GM21619 (cell line): Measurements from ENCODE around the gene TMEM178A.

ENCODE experiments used
- ATAC-seq: cut with Tn5 transposase; IDR thresholded peaks from one replicate; pipeline ENCODE4 v1.9.1; 2021; ENCODE audit not compliant: unreplicated experiment

The TMEM178A gene

DNA sequence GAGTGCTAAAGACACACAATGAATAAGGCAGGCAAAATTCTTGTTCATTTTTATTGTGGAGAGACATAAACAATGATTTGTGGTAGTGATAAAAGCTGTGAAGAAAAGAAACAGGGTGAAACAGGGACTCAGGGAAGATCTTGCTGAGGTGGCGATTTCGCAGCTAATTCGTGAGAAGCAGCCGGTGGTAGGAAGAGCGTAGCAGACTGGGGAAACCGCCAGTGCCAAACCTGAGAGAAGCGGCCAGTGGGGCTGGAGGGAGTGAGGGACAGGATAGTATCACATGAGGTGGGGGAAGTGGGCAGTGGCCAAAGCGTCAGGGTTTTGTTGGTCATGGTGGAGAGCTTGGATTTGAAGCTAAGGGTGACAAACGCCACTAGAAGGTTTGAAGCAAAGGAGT, 42.3 kb downstream of the TMEM178A start:
- ATAC-seq: no peak

DNA sequence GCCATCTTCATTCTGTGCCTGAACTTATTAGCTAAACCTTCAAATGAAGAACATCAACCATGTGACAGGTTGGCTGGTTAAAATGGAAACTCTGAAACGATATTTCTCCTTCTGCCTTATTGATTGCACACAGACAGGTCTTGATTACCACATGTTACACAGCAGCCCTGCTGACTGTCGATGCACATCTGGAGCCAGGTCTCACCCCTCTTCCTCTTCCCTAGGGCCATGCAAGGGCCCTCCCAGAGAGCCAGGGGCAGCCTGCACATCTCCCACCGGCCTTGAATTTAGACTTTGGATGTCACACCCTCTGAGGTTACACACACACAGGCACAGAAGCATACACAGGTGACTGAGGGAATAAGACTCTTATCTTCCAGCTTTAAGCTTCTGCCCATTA, 45.1 kb downstream of the TMEM178A start:
- no peak for ATAC-seq

DNA sequence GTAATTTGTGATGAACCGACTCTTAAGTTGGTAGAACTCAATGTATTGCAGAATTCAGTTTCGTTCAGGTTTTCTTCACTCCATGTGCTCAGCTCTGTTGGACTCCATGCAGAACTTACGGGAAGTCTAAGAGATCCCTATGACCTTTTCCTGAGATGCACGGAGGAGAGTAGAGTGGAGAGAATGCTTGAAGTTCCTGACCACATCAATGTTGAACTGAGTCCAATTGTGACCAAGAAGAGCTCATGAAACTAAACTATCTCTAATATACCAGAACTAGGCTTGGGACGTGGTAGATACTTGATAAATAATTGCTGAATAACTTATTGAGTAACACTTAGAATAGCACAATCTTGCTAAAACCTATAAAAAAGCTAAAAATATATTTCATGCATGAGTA, 47.2 kb downstream of the TMEM178A start:
- no peak for ATAC-seq

DNA sequence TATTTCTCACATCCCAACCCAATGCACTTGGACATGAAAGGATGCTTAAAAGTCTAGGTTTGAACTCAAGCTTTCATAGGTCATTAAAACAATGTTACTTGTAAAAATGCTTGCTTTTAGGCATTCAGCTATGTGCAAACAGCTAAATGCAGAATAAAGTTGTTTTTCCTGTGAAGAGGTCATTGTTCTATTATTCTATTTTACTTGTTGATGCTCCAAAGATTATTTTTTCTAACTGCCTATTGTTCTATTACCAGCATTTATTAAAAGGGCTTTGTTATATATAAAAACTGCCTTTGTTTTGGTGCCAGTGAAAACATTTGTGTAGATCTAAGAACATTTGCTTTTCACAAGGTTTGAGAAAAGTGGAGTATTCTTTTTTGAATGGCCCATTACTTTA, 49.4 kb downstream of the TMEM178A start:
- ATAC-seq: no peak

DNA sequence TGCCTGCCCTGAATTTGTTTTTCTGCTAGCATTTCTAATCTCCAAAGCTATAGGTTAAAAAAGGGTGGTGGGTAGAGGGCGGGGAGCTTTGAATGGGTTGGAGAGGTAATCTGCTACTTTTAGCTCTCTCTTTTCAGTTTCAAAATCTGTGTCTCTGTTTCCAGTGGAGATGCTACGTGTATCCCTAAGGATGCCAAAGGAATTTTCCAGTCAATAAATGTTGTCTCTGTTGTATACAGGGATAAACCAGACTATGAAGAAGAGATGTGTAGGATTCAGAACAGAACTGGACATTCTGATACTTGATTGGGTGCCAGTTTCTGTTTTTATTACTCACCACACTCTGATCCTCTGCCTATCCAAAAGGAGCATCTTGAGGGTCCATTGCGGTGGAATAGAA, 50.1 kb downstream of the TMEM178A start:
- ATAC-seq: no peak

DNA sequence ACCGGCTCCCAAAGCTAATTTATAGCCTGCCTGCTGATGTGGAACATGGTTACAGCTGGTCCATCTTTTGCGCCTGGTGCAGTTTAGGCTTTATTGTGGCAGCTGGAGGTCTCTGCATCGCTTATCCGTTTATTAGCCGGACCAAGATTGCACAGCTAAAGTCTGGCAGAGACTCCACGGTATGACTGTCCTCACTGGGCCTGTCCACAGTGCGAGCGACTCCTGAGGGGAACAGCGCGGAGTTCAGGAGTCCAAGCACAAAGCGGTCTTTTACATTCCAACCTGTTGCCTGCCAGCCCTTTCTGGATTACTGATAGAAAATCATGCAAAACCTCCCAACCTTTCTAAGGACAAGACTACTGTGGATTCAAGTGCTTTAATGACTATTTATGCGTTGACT, 51.4 kb downstream of the TMEM178A start:
- no peak for ATAC-seq

DNA sequence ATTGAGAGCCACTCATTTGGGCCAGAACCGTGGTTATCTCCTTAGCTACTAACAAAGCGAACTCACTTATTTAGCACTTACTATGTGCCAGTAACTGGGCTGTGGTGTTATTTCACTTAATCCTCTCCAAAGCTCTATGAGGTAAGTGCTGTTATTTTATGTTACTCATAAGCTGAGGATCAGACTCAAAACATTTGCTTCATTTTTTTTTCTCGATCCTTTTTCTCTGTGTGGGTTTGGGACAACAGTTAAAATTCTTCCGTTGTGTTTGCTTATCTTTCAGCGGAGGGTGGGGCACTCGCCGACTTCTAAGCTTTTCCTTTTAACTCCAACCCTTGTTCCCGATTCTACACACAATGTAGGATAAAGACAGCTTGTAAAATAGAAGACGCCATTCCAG, 52.8 kb downstream of the TMEM178A start:
- no peak for ATAC-seq

DNA sequence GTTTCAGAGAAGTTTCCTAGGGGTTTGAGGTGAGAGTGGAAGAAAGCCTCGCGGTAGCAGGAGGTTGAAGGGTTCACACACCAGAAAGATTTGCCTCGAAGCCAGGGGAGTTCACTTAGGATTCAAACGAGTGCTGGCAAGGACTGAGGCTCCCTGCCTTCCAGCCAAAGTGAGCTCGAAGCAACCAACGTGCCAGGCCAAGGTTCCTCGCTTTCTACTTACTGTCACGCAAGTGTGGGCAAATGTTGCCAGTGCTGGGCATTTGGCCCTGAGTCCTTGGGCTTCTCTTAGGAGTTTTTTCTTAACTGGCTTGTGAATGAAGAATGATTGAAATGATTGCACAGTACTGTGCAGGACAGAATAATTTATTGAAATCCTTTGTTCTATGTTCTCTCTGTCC, 53.6 kb downstream of the TMEM178A start:
- ATAC-seq: no peak

DNA sequence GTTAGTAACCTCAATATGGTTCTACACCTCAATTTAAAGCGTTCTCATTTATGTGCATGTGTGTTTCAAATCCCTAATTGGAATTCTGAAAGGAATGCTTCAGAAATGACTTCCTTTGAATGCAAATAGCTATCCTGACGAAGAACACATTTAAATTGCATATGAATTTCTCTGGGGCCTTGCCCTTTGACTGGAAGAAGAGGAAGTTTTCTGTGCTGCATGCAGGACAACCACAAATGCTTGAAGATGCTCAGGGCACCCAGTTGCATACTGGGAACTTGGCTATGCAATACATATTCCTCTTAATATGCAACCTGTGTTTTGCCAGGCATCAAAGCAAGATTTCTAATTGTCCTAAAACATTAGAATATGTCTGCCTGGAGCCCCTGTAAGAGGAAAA, 55.3 kb downstream of the TMEM178A start:
- no peak for ATAC-seq

DNA sequence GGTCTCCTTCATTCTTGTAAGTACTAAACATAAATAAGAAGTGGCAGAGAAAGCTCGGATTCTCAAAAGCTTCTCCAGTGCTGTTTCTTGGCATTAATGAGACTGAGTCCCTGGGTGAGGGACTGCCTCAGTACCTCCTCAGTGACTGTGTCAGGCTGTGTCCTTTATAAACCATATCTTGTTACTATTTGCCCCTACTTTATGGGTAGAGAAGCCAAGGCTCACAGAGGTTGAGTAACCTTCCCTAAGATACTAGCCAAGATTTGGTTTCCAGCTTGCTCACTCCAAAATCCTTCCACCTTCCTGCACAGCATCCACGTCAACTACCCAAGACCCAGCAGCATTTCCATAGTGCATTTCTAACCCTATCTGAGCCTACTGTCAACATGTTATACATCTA, 57.8 kb downstream of the TMEM178A start:
- ATAC-seq: no peak

DNA sequence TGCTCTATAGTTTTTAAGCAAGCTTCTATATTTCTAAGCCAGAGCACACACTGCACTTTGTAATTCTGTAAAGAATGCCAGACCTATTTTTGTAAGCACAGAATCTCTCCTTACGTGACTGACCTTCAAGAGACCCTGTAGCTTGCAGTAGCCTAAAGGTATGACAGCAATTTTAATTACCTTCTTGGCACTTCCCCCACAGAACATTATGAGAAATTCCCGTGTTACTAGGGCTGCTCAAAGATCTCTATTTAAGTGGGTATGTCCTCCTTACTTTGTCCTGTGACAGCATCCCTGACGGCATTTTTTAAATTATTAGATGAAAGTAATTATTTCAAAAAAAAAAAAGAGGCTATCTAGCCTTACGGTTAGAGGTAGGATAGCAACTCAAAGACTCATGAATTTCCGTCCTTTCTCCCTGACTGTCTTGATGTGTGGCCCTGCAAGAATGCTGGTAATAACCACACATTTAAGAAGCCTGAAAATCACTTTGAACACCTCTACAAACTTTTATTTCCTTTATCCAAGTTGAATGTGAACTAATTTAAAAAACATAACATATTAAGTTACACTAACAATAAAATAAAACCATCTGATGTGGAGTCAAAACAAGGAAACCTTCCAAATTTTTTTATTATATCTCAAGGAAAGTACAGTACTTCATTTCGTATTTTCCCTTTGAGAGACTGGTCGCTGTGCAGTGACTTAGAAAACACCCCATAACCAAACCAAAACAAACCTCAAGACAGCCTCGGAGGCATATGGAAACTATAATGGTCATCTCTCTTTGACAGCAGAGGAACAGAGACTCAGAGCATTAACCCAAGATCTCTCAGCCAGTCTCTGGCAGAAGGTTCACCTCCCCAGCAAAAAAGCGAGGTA, 58.5 kb downstream of the TMEM178A start:
- ATAC-seq: no peak

DNA sequence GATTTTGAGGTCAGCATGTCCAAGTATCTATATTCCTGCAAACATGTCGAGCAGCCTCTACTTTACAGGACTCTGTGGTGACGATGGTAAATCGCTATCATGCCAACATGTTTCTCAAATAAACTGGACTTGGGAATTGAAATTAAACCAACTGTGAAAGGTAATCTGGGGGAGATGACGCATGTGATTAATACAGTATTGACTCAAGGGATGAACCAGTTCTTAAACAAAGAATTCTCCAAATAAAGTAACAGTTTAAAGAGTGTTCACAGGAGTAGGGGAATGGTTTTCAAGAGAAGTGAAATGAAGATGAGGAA, 59.1 kb downstream of the TMEM178A start:
- no peak for ATAC-seq

DNA sequence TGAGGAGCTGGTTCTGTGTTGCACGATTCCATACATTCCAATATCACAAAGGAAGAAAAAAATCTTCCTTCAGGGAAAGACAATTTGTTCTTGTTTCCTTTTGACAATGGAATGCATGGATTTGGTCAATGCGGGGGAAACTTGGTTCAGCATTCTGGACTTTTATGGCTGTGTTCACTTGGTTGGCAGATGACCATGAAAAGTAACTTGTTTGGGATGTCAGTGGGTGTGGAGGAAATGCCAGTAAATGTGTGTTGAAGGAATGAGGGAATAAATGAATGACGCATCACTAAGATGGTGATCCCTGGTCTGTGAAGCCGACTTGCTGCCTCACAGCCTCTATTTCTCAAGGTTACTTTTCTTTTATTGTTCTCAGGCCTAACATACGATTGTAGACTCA, 59.7 kb downstream of the TMEM178A start:
- no peak for ATAC-seq

DNA sequence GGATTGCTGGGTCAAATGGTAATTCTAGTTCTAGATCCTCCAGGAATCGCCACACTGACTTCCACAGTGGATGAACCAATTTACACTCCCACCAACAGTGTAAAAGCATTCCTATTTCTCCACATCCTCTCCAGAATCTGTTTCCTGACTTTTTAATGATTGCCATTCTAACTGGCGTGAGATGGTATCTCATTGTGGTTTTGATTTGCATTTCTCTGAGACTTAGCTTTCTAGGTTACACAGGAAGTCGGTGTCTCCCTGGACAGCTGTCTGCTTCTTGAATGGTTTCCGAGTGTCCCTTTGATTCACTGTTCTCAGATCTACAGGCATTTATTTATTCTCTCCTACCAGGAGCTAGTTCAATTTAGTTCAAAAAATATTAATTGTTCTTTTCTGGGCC, 62.4 kb downstream of the TMEM178A start:
- peak; percentile 77 for ATAC-seq

DNA sequence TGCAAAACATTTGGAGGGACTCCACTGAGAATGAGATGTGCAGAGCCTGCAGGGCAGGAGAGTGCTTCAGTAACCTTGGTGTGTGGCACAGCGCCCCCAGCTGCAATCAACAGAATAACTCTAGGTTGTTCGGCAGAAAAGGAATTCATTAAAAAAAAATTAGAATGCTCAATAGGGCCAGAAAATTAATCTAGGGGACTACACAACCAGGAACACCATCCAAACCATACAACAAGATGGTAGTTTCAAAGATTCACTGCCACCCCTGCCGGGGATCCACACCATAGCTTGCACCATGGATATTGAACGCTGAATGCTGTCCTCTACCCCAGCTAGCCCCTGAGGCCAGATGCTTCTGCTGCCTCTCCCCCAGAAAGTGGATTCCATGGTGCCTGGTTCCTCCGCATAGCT, 63.2 kb downstream of the TMEM178A start:
- ATAC-seq: peak; percentile 46

DNA sequence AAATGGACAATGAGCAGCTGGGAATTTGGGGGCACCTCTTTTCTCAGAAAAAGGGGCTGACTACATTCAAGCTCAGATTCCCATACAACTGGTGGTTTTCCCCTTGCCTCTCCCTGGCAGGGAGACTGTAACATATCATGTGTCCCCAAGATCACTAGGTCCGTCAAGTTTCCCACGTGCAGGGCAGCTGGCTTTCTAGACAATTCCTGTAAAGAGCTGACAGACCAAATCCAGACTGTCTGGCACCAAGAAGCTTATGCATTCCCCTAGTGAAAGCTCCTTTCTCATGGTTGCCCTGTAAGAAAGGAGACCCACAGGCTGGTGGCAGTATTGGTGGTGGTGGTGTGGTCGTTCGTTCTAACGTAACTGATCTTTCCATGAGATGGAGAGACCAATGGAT, 64.6 kb downstream of the TMEM178A start:
- no peak for ATAC-seq

DNA sequence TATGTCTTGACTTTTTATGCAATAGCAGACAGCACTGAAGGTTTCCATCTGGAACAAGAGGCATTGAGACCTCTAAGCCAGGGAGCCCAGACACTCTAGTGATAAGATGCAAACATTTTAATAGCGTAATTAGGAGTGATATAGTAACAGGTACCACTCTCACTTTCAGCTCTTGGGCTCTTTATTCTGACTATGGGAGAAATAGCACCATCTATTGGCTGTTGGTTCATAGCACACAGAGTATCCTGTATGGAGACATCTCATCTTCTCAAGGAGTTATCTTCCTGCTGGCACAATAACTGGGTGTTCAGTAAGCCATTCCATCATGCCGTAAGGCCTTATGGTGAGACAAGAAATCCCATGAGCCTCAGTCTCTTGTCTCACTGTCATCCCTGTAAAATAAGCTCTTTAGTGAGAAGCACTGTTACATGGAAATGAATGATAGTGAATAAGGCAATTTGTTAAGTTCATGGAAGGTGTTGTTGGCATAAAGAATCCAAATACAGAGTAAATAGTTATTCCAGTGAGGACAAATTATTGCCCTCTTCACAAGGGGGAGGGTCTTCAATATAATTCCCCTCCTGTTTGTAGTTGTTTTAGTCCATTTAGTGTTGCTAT, 65.1 kb downstream of the TMEM178A start:
- ATAC-seq: no peak

DNA sequence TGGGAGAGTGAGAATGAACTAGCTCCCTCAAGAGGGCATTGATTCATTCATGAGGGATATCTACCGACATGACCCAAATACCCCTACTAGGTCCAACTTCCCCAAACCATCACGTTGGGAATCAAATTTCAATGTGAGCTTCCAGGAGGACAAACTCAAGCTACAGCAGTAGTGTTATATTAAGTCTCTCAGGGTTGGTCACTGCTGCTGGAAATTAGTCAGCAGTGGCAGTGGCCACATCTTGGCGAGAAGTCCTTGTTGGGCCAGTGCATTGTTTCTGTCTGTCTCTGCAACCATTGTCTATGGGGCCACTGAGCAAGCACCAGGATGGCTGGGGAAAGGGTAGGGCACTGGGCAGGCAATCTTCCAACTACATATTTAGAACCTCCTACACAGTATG, 65.8 kb downstream of the TMEM178A start:
- no peak for ATAC-seq

DNA sequence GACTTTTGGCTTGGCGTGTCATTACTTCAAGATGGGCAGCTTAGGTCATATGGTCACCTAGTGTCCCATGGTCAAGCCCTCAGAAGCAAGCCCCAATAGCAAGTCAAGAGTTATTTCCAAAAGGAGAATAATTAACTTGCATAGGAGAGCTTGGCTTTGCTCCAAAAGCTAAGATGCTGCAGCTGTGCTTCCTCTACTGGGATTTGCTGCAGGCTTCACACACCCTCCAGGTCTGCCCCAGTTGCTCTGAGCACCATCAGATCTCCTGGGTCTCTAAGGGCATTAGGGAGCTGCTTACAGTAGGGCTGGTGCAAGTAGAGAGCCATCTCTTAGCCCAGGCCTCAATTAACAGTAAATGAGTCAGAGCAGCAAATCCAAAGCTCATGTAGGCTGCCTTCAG, 66.8 kb downstream of the TMEM178A start:
- ATAC-seq: no peak

DNA sequence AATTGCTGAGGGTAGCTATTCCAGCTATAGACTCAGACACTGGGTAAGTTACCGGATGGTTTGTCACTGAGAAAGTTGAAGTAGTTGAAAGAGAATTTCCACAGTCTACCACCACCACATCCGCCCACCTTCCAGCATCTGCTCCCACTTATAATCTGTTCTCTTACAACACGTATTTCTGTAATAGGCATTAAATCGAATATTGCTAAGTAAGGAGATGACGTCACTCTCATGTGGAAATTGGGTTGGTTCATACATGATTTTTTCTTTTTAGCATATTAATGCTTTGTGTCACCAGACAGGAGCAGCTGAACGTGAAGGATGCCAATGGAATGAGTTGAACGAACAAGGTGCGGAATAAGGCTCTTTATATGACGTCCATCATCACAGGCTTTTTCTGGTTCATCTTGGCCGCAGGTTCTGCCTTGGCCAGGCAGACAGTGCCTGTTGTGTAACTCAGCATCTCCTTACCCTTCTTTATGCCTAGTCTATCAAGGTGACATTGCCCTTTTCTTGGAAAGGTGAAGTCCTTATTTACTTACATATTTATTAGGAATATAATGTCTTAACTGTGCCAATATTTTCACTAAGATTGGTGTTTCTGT, 67.5 kb downstream of the TMEM178A start:
- ATAC-seq: no peak

DNA sequence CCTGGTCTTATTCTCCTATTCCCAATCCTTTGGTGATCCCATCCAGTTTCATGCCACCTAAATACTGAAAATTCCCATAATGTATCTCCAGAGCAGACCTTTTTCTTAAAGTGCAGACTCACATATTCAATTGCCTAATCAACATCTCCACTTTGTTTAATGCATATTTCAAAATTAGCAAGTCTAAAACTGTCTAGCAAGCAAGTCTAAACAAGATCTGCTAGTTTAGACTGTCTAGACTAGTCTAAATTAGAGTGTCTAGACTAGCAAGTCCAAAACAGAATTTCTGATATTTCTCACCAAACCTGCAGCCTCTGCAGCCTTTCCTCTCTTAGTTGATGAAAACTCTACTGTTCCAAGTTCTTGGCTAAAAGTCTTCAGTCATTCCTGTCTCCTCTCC, 68.7 kb downstream of the TMEM178A start:
- ATAC-seq: no peak

DNA sequence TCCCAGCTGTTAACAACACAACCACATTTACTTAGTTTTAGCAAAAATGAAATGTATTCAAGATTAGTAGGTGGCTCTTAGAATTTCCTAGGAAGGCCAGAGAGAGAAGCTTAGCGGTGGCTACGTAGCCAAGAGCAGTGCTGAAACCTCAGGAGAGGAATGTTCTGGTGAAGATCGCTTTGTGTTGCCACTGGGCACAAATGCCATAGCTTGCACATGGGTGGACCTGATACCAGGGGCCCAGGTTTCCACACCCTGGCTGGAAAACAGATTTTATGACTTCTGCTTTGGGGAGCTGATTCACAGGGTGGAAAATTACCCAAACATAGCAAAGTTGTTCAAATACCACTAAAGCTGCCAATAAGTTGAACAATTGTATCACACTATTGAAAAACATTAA, 69.9 kb downstream of the TMEM178A start:
- ATAC-seq: no peak
